CD4-positive, alpha-beta T cell (primary cell): ENCODE data around the gene GMPR2. TPM values are rescaled to one million over a fixed set of nuclear protein-coding genes. Genes with fewer than 3 reads are reported as not detected.

Source experiments
- ATAC-seq: fragments of 200-7000 bp; cut with Tn5 transposase; one replicate; pipeline ENCODE4 v1.10.0; 2022; ENCODE audit warnings: mild to moderate bottlenecking; ENCODE audit not compliant: poor library complexity
- CTCF ChIA-PET: fragments of 350-600 bp; sonication (Branson Sonifier 250); formaldehyde crosslinking; loops from one replicate; lab custom pipeline; 2021; ENCODE audit warnings: antibody characterized with exemption, inconsistent platforms; lab: Charles Lee
- POLR2A ChIA-PET: fragments of 350-600 bp; sonication (Branson Sonifier 250); formaldehyde crosslinking; loops from one replicate; lab custom pipeline; 2021; ENCODE audit warnings: antibody characterized with exemption, inconsistent platforms; lab: Charles Lee
- DNase-seq, 14 experiments: peaks; one replicate each; pipeline ENCODE4 v3.0.0-alpha.2; 2013 to 2020; ENCODE audit warnings: mixed read lengths in 2 of 14
- H3K27ac ChIP-seq, 2 donors: one replicate each; pipeline versions ENCODE4 v1.5.1 to v1.7.0; 2013; ENCODE audit warnings: low read length in 2 of 2, low read depth in 1 of 2, mild to moderate bottlenecking in 1 of 2
- H3K27me3 ChIP-seq, 2 experiments: 1 replicate in 1 of 2; 2 replicates in 1 of 2; pipeline versions ENCODE4 v1.6.1 to v1.7.0; 2013; ENCODE audit warnings: low read length in 2 of 2, control low read depth in 1 of 2, mild to moderate bottlenecking in 1 of 2, moderate library complexity in 1 of 2; ENCODE audit not compliant: insufficient read depth in 2 of 2, control insufficient read depth in 1 of 2
- H3K36me3 ChIP-seq: one replicate; pipeline ENCODE4 v1.6.1; 2013; ENCODE audit warnings: low read length, control low read depth; ENCODE audit not compliant: insufficient read depth
- H3K4me1 ChIP-seq: one replicate; pipeline ENCODE4 v1.6.1; 2013; ENCODE audit warnings: low read length, control low read depth; ENCODE audit not compliant: insufficient read depth
- H3K4me3 ChIP-seq: one replicate; pipeline ENCODE4 v1.5.1; 2013; ENCODE audit warnings: mild to moderate bottlenecking, low read length, moderate library complexity
- H3K9me3 ChIP-seq, 2 experiments: 1 replicate in 1 of 2; 2 replicates in 1 of 2; pipeline versions ENCODE4 v1.6.1 to v1.7.0; 2013; ENCODE audit warnings: low read length in 2 of 2, mild to moderate bottlenecking in 2 of 2, control low read depth in 1 of 2, moderate library complexity in 1 of 2; ENCODE audit not compliant: control insufficient read depth in 1 of 2, insufficient read depth in 1 of 2
- H3K27ac Mint-ChIP-seq: one replicate; pipeline ENCODE4 v1.8.0; 2020; ENCODE audit warnings: mixed read lengths
- H3K27me3 Mint-ChIP-seq: one replicate; pipeline ENCODE4 v1.8.0; 2021; ENCODE audit warnings: mixed read lengths
- H3K36me3 Mint-ChIP-seq: one replicate; pipeline ENCODE4 v1.8.0; 2021; ENCODE audit warnings: low read depth, mixed read lengths
- H3K4me1 Mint-ChIP-seq: one replicate; pipeline ENCODE4 v1.8.0; 2021; ENCODE audit warnings: low read depth, mixed read lengths
- H3K4me3 Mint-ChIP-seq: one replicate; pipeline ENCODE4 v1.8.0; 2020; ENCODE audit warnings: mild to moderate bottlenecking, mixed read lengths
- H3K9me3 Mint-ChIP-seq: one replicate; pipeline ENCODE4 v1.8.0; 2020; ENCODE audit warnings: mixed read lengths
- intact Hi-C, 2 experiments: fragments of 100-400 bp; cut with DNase I in 1 of 2; cut with micrococcal nuclease in 1 of 2; formaldehyde crosslinking; loops; one replicate each; pipeline versions ENCODE4 v1.15.1 to v1.9.0; 2023 to 2025; cut with DNase I, micrococcal nuclease
- total RNA-seq, 174 experiments: library from RNA in 2 of 174; stranded (reverse) in 2 of 174; gene quantifications; one replicate each; pipeline ENCODE4 v1.2.3 and lab custom pipeline; 2021 to 2026
- TF ChIP-seq, protein P1 (sequence below): fragments of 200-600 bp; IDR thresholded peaks from one replicate; pipeline ENCODE4 v1.8.0; 2022; ENCODE audit warnings: antibody characterized with exemption, mild to moderate bottlenecking

GMPR2 gene
- total RNA-seq, 2 experiments from 2014 or later, result 22.2 to 24.8 TPM

DNA sequence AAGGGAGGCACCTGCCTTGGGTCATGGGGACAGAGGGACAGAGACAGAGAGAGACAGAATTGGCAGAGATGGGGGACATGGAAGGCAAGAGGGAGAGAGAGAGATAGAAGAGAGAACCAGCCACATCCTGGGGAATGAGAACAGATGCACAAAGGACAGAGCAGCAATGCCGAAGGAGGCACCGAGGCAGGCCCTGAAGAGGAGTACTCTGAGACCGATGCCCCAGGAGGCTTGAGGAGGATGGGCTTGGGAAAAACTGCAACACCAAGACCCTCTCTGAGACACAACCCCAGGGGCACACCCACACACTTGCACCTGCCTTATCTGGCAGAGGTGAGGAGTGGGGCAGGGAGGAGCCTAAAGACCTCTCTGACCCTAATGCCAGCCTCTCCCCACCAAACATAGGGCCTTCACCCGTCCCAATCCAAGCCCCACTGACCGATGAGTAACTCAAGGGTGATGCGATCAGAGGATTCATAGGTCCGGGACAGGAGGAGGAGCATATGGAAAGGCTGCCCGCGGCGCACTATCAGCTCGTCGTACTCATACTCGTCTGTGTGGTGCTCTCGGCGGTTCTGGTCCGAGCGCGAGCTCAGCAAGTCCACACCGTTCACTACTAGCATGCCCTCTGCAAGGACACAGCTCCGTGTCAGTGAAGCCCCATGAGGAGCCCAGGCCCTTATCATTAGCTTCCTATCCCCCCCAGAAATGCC, 28.7 kb downstream of the GMPR2 start:
- no peak for DNase-seq
- Mint-ChIP-seq H3K4me3 (no peak overlapping the region), H3K27ac (no peak overlapping the region), H3K36me3 (peaks cover 63% of the 10 kb centered on the region), H3K9me3 (no peaks in the 10 kb centered on the region), H3K27me3 (no peaks in the 10 kb centered on the region), H3K4me1 (no peaks in the 10 kb centered on the region)
- Histone ChIP-seq H3K4me3 (no peak overlapping the region), H3K36me3 (peaks cover 31% of the 10 kb centered on the region), H3K27me3 (no peaks in the 10 kb centered on the region), H3K4me1 (no peaks in the 10 kb centered on the region), H3K9me3 (no peaks in the 10 kb centered on the region), H3K27ac (no peak overlapping the region)
- TF ChIP-seq, protein P1, sequence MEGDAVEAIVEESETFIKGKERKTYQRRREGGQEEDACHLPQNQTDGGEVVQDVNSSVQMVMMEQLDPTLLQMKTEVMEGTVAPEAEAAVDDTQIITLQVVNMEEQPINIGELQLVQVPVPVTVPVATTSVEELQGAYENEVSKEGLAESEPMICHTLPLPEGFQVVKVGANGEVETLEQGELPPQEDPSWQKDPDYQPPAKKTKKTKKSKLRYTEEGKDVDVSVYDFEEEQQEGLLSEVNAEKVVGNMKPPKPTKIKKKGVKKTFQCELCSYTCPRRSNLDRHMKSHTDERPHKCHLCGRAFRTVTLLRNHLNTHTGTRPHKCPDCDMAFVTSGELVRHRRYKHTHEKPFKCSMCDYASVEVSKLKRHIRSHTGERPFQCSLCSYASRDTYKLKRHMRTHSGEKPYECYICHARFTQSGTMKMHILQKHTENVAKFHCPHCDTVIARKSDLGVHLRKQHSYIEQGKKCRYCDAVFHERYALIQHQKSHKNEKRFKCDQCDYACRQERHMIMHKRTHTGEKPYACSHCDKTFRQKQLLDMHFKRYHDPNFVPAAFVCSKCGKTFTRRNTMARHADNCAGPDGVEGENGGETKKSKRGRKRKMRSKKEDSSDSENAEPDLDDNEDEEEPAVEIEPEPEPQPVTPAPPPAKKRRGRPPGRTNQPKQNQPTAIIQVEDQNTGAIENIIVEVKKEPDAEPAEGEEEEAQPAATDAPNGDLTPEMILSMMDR, result no peak
- ChIA-PET CTCF (no interaction called here), POLR2A (interaction anchor here (1.7 to 2.5 kb wide), 2 partner anchors 9 to 19 kb away, joined by 3 to 9 read pairs; partner anchors contain the start of gene TINF2)
- no peak for ATAC-seq
- intact Hi-C loops, result no loop called here

DNA sequence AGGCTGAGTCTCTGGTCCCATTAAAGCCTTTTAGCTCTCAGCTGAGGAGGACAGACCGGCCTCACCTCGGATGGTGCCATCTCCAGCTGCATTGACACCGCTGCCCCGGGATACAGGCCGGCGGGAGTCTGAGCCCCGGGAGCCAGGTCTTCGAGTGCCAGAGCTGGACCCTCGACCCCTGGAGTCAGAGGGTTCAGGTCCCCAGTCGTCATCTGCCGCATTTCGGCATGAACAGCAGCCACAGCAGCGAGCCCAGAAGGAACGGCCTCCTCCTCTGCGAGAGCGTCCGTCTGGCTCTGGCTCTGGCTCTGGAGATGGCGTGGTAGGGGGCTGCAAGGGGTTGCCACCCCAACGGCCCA, 29.2 kb downstream of the GMPR2 start:
- ATAC-seq (no peak), DNase-seq (no peak)
- intact Hi-C loops, result no loop called here
- Mint-ChIP-seq H3K36me3 (peaks cover 63% of the 10 kb centered on the region), H3K9me3 (no peaks in the 10 kb centered on the region), H3K27ac (no peak overlapping the region), H3K27me3 (no peaks in the 10 kb centered on the region), H3K4me3 (no peak overlapping the region), H3K4me1 (no peaks in the 10 kb centered on the region)
- H3K27ac ChIP-seq, result no peak overlapping the region
- no peaks in the 10 kb centered on the region for H3K4me1 ChIP-seq
- peaks cover 36% of the 10 kb centered on the region for H3K36me3 ChIP-seq
- ChIA-PET POLR2A (interaction anchor here (1.7 to 2.5 kb wide), 2 partner anchors 9 to 19 kb away, joined by 3 to 9 read pairs; partner anchors contain the start of gene TINF2), CTCF (no interaction called here)
- H3K9me3 ChIP-seq, result no peaks in the 10 kb centered on the region
- H3K4me3 ChIP-seq, result no peak overlapping the region
- TF ChIP-seq, protein P1, result no peak
- no peaks in the 10 kb centered on the region for H3K27me3 ChIP-seq

DNA sequence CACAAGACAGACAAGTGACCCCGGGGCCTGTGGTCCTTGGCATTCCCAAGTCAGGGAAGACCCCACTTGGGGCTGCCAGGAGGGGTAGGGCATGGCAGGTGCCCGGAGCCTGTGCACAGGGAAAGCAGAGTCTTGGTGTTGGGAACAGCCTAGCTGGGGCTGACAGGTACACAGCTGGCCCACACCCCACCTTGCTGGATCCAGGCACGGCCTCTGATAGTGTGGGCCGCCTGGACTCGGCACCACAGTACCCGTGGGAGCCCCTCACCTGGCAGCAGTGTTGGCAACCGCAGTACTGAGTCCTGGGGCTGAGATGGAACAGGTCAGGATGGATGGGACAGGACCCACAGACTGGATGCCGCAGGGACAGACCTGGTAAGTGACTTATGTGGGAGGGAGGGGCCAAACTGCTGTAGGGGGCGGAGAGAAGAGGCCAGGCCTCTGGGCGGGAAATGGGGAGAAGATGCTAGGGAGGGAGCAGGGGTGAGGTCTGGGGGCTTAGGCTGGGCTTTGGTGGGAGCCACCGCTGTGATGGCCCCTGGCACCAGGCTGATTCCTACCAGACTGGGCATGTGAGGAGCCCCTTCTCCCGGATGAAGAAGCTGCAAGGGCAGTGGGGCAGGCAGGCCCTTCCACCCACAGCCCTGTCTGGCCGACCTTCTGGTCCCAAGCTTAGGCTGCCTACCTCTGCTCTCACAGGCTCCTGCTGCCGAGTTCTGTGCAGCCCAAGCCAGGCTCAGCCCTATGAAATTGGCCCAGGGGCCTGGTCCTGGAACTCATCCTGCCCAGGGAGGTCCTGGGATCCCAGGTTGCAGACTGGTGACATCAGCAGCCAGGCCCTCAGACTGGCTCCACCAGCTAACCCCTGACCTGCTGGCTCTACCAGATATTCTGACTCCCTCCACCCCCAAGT, 30.3 kb downstream of the GMPR2 start, which contains the start of gene TGM1:
Gene TGM1, minus strand, starts transcription at position 357 of the 913 bp plus-strand sequence. CDS start 825 bp downstream, outside the sequence.
- H3K36me3 ChIP-seq, result peaks cover 48% of the 10 kb centered on the region
- Mint-ChIP-seq H3K36me3 (peaks cover 63% of the 10 kb centered on the region), H3K4me3 (no peak within 1 kb of the TSS), H3K9me3 (no peaks in the 10 kb centered on the region), H3K27me3 (no peaks in the 10 kb centered on the region), H3K4me1 (no peaks in the 10 kb centered on the region), H3K27ac (no peak within 1 kb of the TSS)
- H3K4me1 ChIP-seq, result no peaks in the 10 kb centered on the region
- ChIA-PET POLR2A (interaction anchor here (1.7 to 2.5 kb wide), 2 partner anchors 7 to 21 kb away, joined by 3 to 9 read pairs; partner anchors contain the start of gene TINF2), CTCF (no interaction called here)
- H3K27me3 ChIP-seq, result no peaks in the 10 kb centered on the region
- no peak within 1 kb of the TSS for H3K4me3 ChIP-seq
- no peak for ATAC-seq
- H3K9me3 ChIP-seq, result no peaks in the 10 kb centered on the region
- H3K27ac ChIP-seq, result no peak within 1 kb of the TSS
- TF ChIP-seq, protein P1, result no peak
- no peak for DNase-seq
- intact Hi-C loops, result no loop called here
